HepG2 (cell line): ENCODE results near the gene PHLPP2. TPM values are rescaled to one million over a fixed set of nuclear protein-coding genes. Genes with fewer than 3 reads are reported as not detected.

Experiments
- ERF ChIP-seq: IDR thresholded peaks from 2 replicates; pipeline ENCODE4 v1.6.1; 2018; ENCODE audit warnings: missing biosample characterization, missing genetic modification reagents
- ETV6 ChIP-seq: sonication (generic); formaldehyde crosslinking; conservative IDR thresholded peaks from 2 replicates; pipeline ENCODE4 v1.4.0; 2020; ENCODE audit warnings: missing genetic modification reagents
- FOXP4 ChIP-seq: sonication (generic); formaldehyde crosslinking; IDR thresholded peaks from 2 replicates; pipeline ENCODE4 v1.4.0; 2020; ENCODE audit warnings: missing genetic modification reagents
- HHEX ChIP-seq: IDR thresholded peaks from 2 replicates; pipeline ENCODE4 v1.6.1; 2016; ENCODE audit warnings: control low read depth
- HOXA3 ChIP-seq: sonication (generic); formaldehyde crosslinking; IDR thresholded peaks from 2 replicates; pipeline ENCODE4 v1.5.0; 2020; ENCODE audit warnings: missing genetic modification reagents
- KDM2A ChIP-seq: sonication (generic); formaldehyde crosslinking; IDR thresholded peaks from 2 replicates; pipeline ENCODE4 v1.4.0; 2020; ENCODE audit warnings: low read depth, missing genetic modification reagents, borderline replicate concordance
- MED8 ChIP-seq: sonication (generic); formaldehyde crosslinking; IDR thresholded peaks from 2 replicates; pipeline ENCODE4 v1.8.1; 2023; ENCODE audit warnings: mild to moderate bottlenecking, missing genetic modification reagents; ENCODE audit not compliant: insufficient replicate concordance
- MTA1 ChIP-seq: sonication (generic); formaldehyde crosslinking; IDR thresholded peaks from 2 replicates; pipeline ENCODE4 v1.4.0; 2020; ENCODE audit warnings: missing genetic modification reagents, mild to moderate bottlenecking, borderline replicate concordance
- NCOR1 ChIP-seq: fragments of 200-600 bp; sonication (generic); IDR thresholded peaks from 2 replicates; pipeline ENCODE4 v1.7.0; 2017; ENCODE audit warnings: antibody characterized with exemption, low read length, borderline replicate concordance
- SATB2 ChIP-seq: sonication (generic); formaldehyde crosslinking; IDR thresholded peaks from 2 replicates; pipeline ENCODE4 v1.5.0; 2020; ENCODE audit warnings: missing genetic modification reagents
- SP5 ChIP-seq: IDR thresholded peaks from 2 replicates; pipeline ENCODE4 v1.6.1; 2016; ENCODE audit warnings: low read depth, borderline replicate concordance
- TEAD3 ChIP-seq: optimal IDR thresholded peaks from 2 replicates; pipeline ENCODE3; 2016; ENCODE audit warnings: borderline replicate concordance
- TEF ChIP-seq: sonication (generic); formaldehyde crosslinking; IDR thresholded peaks from 2 replicates; pipeline ENCODE4 v1.5.0; 2020; ENCODE audit warnings: missing genetic modification reagents
- ZFP36L1 ChIP-seq: sonication (generic); formaldehyde crosslinking; IDR thresholded peaks from 2 replicates; pipeline ENCODE4 v1.8.0; 2022; ENCODE audit warnings: mild to moderate bottlenecking, missing genetic modification reagents, moderate library complexity
- ZFX ChIP-seq: sonication (generic); formaldehyde crosslinking; IDR thresholded peaks from 2 replicates; pipeline ENCODE4 v1.4.0; 2020; ENCODE audit warnings: mild to moderate bottlenecking, low read depth, missing genetic modification reagents, moderate library complexity
- ZNF235 ChIP-seq: sonication (generic); formaldehyde crosslinking; IDR thresholded peaks from 2 replicates; pipeline ENCODE4 v1.8.1; 2023; ENCODE audit warnings: mild to moderate bottlenecking, missing genetic modification reagents, borderline replicate concordance
- ZNF263 ChIP-seq: sonication (generic); formaldehyde crosslinking; IDR thresholded peaks from 2 replicates; pipeline ENCODE4 v1.4.0; 2020; ENCODE audit warnings: missing genetic modification reagents
- ZNF570 ChIP-seq: sonication (generic); formaldehyde crosslinking; IDR thresholded peaks from 2 replicates; pipeline ENCODE4 v1.4.0; 2020; ENCODE audit warnings: mild to moderate bottlenecking, missing genetic modification reagents, borderline replicate concordance
- ZNF572 ChIP-seq: sonication (generic); formaldehyde crosslinking; IDR thresholded peaks from 2 replicates; pipeline ENCODE4 v1.5.1; 2020; ENCODE audit warnings: mild to moderate bottlenecking, missing genetic modification reagents
- ZNF660 ChIP-seq: sonication (generic); formaldehyde crosslinking; IDR thresholded peaks from 2 replicates; pipeline ENCODE4 v1.5.1; 2020; ENCODE audit warnings: mild to moderate bottlenecking, low read depth, missing genetic modification reagents, borderline replicate concordance
- ZNF782 ChIP-seq: sonication (generic); formaldehyde crosslinking; IDR thresholded peaks from 2 replicates; pipeline ENCODE4 v1.4.0; 2020; ENCODE audit warnings: missing genetic modification reagents, mild to moderate bottlenecking, borderline replicate concordance
- ZSCAN21 ChIP-seq: sonication (generic); formaldehyde crosslinking; IDR thresholded peaks from 2 replicates; pipeline ENCODE4 v1.8.0; 2022; ENCODE audit warnings: mild to moderate bottlenecking, missing genetic modification reagents, moderate library complexity, borderline replicate concordance
- ZSCAN5A ChIP-seq: sonication (generic); formaldehyde crosslinking; IDR thresholded peaks from 2 replicates; pipeline ENCODE4 v1.8.0; 2022; ENCODE audit warnings: mild to moderate bottlenecking, missing genetic modification reagents, borderline replicate concordance
- ZZZ3 ChIP-seq: sonication (generic); formaldehyde crosslinking; IDR thresholded peaks from 2 replicates; pipeline ENCODE4 v1.4.0; 2020; ENCODE audit warnings: missing genetic modification reagents, mild to moderate bottlenecking, borderline replicate concordance
- polyA plus RNA-seq, 8 experiments: library from polyadenylated mRNA; depleted of rRNA in 3 of 8; stranded (reverse) in 7 of 8; unstranded in 1 of 8; fragments of >200 nt; fragmentation: Illumina TruSeq in 4 of 8; extraction: Trizol in 4 of 8; gene quantifications; 2 replicates each; pipeline versions ENCODE4 v1.2.1 to v1.2.3, GENCODE V29; 2011 to 2016; ENCODE audit warnings: low read depth in 4 of 8, missing spikeins in 1 of 8, mixed read lengths in 1 of 8; ENCODE audit not compliant: insufficient read depth in 1 of 8
- total RNA-seq, 5 experiments: library from RNA; depleted of rRNA; stranded (reverse); fragments of >200 nt; fragmentation: Illumina TruSeq; extraction: Trizol; gene quantifications; 2 replicates each; pipeline ENCODE4 v1.2.3, GENCODE V29; 2016; ENCODE audit warnings: low read depth in 1 of 5
- TF ChIP-seq, protein P1 (sequence below): sonication (generic); formaldehyde crosslinking; IDR thresholded peaks from 2 replicates; pipeline ENCODE4 v1.8.1; 2023; ENCODE audit warnings: mild to moderate bottlenecking, missing genetic modification reagents

PHLPP2 gene
- total and polyA plus RNA-seq, 2 of the 13 experiments (the other 11 are each of a cell fraction or from before 2014, with no cell fraction given) = 8.9 TPM

- peak; percentile 24; the same call in 1 of the 2 replicates for TF ChIP-seq ZNF782
- no peak for TF ChIP-seq MED8
- TF ChIP-seq FOXP4 (CRISPR knock-in tag) = peak; percentile 27
- peak; percentile 80; the same call in 1 of the 2 replicates for TF ChIP-seq KDM2A (CRISPR knock-in tag)
- TF ChIP-seq, protein P1, sequence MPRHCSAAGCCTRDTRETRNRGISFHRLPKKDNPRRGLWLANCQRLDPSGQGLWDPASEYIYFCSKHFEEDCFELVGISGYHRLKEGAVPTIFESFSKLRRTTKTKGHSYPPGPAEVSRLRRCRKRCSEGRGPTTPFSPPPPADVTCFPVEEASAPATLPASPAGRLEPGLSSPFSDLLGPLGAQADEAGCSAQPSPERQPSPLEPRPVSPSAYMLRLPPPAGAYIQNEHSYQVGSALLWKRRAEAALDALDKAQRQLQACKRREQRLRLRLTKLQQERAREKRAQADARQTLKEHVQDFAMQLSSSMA (CRISPR knock-in tag) = peak; percentile 43; the same call in 1 of the 2 replicates
- no peak for TF ChIP-seq ZNF570 (CRISPR knock-in tag)
- 0 out of 2 replicates have a peak, but pooled peaks have one; percentile 38 for TF ChIP-seq SP5
- TF ChIP-seq HOXA3 (CRISPR knock-in tag) = peak; percentile 34
- TF ChIP-seq ZNF572 (CRISPR knock-in tag) = peak; percentile 84
- TF ChIP-seq ZNF660 = no peak
- TF ChIP-seq ZFX (CRISPR knock-in tag) = peak; percentile 82
- TF ChIP-seq HHEX = no peak
- no peak for TF ChIP-seq SATB2 (CRISPR knock-in tag)
- TF ChIP-seq ZSCAN5A (CRISPR knock-in tag) = peak; percentile 72; the same call in 1 of the 2 replicates
- TF ChIP-seq MTA1 (CRISPR knock-in tag) = peak; percentile 76; the same call in 1 of the 2 replicates
- no peak; the same call in 1 of the 2 replicates for TF ChIP-seq ETV6 (CRISPR knock-in tag)
- TF ChIP-seq TEAD3 (CRISPR knock-in tag) = peak; percentile 17
- peak; percentile 63 for TF ChIP-seq ZNF263 (CRISPR knock-in tag)
- TF ChIP-seq TEF = no peak; the same call in 1 of the 2 replicates
- peak; percentile 82 for TF ChIP-seq ZSCAN21 (CRISPR knock-in tag)
- TF ChIP-seq NCOR1 = no peak
- peak; percentile 63 for TF ChIP-seq ERF
- no peak for TF ChIP-seq ZZZ3 (CRISPR knock-in tag)
- TF ChIP-seq ZNF235 = peak; percentile 82; the same call in 1 of the 2 replicates
- TF ChIP-seq ZFP36L1 = 0 out of 2 replicates have a peak, but pooled peaks have one; percentile 72
Measured at GRCh38 chr16:71626018-71626857, 98.3 kb downstream of the PHLPP2 start, which contains the start of gene MARVELD3 (continued).
